Measurements from ENCODE around the gene PCSK5. TPM values are rescaled to one million over a fixed set of nuclear protein-coding genes. Genes with fewer than 3 reads are reported as not detected.
"Not testable (repeated sequence)": the region's sequence is repeated elsewhere in the genome, so short reads cannot be mapped to it uniquely, and the experiment has no call there.

Gene PCSK5
- total RNA-seq, 1 experiment from 2014 or later = 6.9 TPM

GRCh38 chr9:76323490-76323889, 433.0 kb downstream of the PCSK5 start (continued):
- TF ChIP-seq JUND (IDR thresholded peaks at IDR 0.05) (no peak), ATF3 (IDR thresholded peaks at IDR 0.05) (no peak), ELF1 (IDR thresholded peaks at IDR 0.05; ENCODE audit: borderline replicate concordance, low read depth) (no peak), YY1 (IDR thresholded peaks at IDR 0.05; ENCODE audit: extremely low read depth, insufficient replicate concordance, low read depth, low read length) (no peak), ZBTB33 (IDR thresholded peaks at IDR 0.05; ENCODE audit: extremely low read depth, insufficient replicate concordance, low read length) (no peak), EZH2phosphoT487 (IDR thresholded peaks at IDR 0.05; ENCODE audit: borderline replicate concordance) (no peak), MAX (IDR thresholded peaks at IDR 0.05) (no peak), POLR2AphosphoS5 (IDR thresholded peaks at IDR 0.05; ENCODE audit: low read depth, low read length) (no peak), SIN3A (IDR thresholded peaks at IDR 0.05; ENCODE audit: low read depth) (no peak)

GRCh38 chr9:76324030-76324429, 433.6 kb downstream of the PCSK5 start:
- not testable (repeated sequence) for H3K27ac ChIP-seq (ENCODE audit: low read depth, low read length)

More at GRCh38 chr9:76324030-76324429, 433.6 kb downstream of the PCSK5 start:
- H3K79me2 ChIP-seq (ENCODE audit: insufficient read depth, low read length); H3K4me2 ChIP-seq (ENCODE audit: low read length); H3K9me2 ChIP-seq (ENCODE audit: insufficient read depth); H3K9me3 ChIP-seq (ENCODE audit: control insufficient read depth in 1 of 2, insufficient read depth in 1 of 2, low read depth in 1 of 2, low read length in 2 of 2); intact Hi-C loops (cut with micrococcal nuclease); BruUV-seq (replicated peaks); H4K20me1 ChIP-seq (ENCODE audit: insufficient read depth); RAD21 ChIA-PET (ENCODE audit: low non-redundant PET in 1 of 2, low total read pairs in 2 of 2, uncharacterized antibody in 2 of 2, unreplicated experiment in 2 of 2); H3K27me3 ChIP-seq (ENCODE audit: insufficient read depth, low read length); H3K9ac ChIP-seq (ENCODE audit: low read length); DNase-seq (ENCODE audit: low read depth, low spot score); H3K4me3 ChIP-seq (replicated peaks in 1 of 2; ENCODE audit: low read depth in 1 of 2, low read length in 2 of 2); H2AFZ ChIP-seq (ENCODE audit: low read depth, low read length, poor library complexity, severe bottlenecking); ATAC-seq; POLR2A ChIA-PET; H3K4me1 ChIP-seq (ENCODE audit: control insufficient read depth in 1 of 2, insufficient read depth in 2 of 2, low read length in 2 of 2); CTCF ChIA-PET; H3K36me3 ChIP-seq (ENCODE audit: control insufficient read depth in 1 of 2, insufficient read depth in 2 of 2, low read length in 2 of 2): not testable (repeated sequence)
